ENCODE results near the gene ZNF33B.

DNA sequence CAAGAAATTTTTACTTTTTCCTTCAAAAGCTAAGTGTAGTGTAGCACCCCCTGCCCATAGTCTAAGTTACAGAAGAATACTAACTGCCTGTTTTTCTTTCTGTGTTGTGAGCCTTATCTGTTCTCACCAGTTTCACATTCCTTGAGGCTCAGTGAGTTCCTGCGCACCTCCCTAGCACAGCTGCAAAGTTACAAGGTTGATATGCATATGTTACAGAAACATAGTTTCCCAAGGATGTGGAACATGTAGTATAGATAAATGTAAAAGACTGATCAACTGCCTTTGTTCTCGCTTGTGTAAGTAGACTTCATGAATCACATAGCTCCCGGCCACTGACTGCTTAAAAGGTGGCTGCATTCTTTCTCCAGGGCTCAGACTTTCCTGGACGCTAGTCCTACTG, 6.7 kb upstream of the ZNF33B start:
- TF ChIP-seq, protein P1, sequence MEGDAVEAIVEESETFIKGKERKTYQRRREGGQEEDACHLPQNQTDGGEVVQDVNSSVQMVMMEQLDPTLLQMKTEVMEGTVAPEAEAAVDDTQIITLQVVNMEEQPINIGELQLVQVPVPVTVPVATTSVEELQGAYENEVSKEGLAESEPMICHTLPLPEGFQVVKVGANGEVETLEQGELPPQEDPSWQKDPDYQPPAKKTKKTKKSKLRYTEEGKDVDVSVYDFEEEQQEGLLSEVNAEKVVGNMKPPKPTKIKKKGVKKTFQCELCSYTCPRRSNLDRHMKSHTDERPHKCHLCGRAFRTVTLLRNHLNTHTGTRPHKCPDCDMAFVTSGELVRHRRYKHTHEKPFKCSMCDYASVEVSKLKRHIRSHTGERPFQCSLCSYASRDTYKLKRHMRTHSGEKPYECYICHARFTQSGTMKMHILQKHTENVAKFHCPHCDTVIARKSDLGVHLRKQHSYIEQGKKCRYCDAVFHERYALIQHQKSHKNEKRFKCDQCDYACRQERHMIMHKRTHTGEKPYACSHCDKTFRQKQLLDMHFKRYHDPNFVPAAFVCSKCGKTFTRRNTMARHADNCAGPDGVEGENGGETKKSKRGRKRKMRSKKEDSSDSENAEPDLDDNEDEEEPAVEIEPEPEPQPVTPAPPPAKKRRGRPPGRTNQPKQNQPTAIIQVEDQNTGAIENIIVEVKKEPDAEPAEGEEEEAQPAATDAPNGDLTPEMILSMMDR (IDR thresholded peaks at IDR 0.05), result no peak
- no peak for TF ChIP-seq POLR2A (IDR thresholded peaks at IDR 0.05)

All from uterus (tissue), 2 donors.